Measurements from ENCODE around the gene MUC4.
"Not testable (repeated sequence)": the region's sequence is repeated elsewhere in the genome, so short reads cannot be mapped to it uniquely, and the experiment has no call there.

Gene MUC4

GRCh38 chr3:195735036-195735695 is 76.6 kb downstream of the MUC4 start:
- no peak for DNase-seq

DNA sequence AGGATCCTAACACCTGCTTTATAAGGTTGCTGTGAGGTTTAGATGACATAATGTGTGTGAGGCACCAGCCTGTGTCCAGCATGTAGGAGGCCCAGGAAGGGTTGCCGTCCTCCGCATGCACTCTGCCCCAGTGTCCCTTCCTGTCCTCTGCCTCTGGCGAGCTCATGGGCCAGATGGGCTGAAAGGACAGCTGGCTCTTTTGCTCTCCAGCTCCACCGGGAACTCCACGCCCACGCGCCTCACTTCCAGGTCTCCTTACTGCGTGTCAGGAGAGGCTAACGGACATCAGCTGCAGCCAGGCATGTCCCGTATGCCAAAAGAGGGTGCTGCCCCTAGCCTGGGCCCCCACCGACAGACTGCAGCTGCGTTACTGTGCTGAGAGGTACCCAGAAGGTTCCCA is 78.8 kb downstream of the MUC4 start:
- no peak for DNase-seq

DNA sequence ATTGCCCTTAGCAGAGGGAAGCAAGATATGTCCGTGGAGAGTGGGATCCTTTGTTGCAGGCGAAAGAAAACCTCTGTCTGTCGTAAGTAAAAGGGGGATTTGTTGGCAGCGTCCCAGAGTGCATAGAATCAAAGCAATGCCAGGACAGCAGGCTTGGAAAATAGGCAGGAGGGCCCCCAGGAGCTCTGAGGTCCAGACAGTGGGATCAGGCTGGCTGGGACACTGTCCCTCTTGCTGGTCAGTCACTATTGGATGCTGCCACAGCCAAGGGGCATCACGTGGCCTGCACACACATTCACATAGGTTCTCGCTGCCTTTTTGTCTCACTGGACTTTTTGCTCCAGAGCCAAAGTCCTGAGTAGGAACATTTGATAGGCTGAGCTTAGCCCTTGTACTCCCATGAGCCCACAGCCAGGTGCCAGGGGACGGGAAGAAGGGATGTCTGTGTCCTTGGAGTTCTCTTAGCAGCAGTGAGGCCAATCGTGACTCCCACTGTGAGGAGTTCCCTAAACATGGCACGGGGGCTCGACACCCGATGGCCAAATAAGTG is 80.3 kb downstream of the MUC4 start:
- no peak for DNase-seq

- DNase-seq: no peak
Observed at GRCh38 chr3:195729476-195730251, 82.1 kb downstream of the MUC4 start.

DNA sequence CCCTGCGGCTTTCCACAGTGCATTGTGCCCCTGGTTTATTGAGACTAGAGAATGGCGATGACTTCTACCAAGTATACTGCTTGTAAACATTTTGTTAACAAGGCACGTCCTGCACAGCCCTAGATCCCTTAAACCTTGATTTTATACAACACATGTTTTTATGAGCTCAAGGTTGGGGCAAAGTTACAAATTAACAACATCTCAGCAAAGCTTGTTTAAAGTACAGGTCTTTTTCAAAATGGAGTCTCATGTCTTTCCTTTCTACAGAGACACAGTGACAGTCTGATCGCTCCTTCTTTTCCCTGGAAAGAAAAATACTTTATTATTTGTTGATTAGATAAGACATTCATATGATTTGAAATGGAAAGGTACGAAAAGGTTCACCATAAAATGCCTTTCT is 82.9 kb downstream of the MUC4 start:
- DNase-seq: not testable (repeated sequence)

DNA sequence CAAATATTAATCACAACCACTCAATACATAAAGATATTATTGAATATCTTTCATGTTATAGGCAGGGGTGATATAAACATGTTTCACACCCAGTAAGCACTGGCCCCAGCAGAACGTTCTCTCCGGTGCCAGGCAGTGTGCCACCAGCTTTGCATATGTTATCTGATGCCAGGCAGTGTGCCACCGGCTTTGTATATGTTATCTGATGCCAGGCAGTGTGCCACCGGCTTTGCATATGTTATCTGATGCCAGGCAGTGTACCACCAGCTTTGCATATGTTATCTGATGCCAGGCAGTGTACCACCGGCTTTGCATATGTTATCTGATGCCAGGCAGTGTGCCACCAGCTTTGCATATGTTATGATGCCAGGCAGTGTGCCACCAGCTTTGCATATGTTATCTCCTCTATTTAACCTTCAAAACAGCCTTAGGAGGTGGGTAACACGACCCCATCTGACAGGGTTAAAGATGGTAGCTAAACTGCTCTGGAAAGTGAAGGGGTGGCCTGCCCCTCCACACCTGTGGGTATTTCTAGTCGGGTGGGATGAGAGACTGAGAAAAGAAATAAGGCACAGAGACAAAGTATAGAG is 84.0 kb downstream of the MUC4 start:
- DNase-seq: no peak

- not testable (repeated sequence) for DNase-seq
Observed at GRCh38 chr3:195725916-195726740, 85.6 kb downstream of the MUC4 start.

GRCh38 chr3:195724363-195724762 is 87.4 kb downstream of the MUC4 start:
- DNase-seq: not testable (repeated sequence)

DNA sequence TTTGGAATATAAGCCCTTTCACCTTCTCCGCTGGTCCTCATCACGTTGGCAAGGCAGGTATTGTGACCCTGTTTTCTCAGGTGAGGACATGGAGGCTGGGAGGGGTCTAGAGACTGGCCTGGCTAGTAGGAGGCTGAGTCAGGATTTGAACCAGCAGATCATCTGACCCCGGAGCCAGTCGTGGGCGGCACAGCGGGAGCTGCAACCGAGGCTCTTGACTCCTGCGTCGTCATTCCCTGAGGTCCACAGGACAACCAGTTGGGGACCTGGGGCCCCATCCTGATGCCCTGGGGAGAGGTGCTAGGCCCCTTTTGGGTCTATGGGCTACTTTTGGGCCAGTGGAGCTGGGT is 88.8 kb downstream of the MUC4 start:
- DNase-seq: not testable (repeated sequence)

DNA sequence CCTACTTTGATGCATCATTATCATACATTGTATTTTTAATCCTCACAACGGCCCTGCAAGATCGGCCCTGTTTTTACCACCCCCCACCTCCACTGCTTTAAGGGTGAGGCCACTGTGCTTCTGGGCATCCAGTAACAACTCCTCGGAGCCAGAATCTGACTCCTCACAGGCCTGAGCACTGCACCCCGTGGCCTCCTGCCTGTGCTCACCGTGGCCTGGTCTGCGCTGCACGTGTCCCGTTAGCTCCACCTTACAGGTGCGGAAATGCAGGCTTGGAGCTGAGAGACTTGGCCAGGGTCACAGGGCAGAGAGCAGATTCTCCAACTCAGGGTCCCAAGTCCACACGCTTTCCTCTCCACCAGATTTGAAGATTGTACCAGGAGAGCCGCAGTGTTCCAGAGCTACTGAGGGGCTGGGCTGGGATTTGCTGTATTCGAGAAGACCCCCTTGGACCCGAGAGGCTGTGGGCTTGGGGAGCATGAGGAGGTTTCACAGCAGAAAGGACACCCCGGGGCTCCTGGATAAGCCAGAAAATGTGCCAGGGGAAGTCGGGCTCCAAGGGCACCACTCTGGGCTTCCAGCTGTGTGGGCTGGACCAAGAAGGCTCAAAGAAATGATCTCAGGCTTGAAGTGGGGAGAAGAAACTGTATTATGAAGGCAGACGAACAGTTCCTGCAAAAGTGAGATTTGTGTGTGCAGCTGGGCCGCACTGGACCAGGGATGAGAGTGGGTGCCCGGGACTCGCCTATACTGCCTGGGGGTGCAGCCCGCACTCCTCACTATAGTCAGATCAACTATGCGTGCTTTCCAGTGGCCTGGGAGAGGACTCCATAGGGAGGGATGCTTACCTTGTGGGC is 89.4 kb downstream of the MUC4 start:
- DNase-seq: not testable (repeated sequence)

GRCh38 chr3:195720831-195721506 is 90.8 kb downstream of the MUC4 start, which contains the start of gene MUC20:
MUC20 (plus strand) TSS chr3:195720978; CDS start chr3:195721008, 30 bp downstream.
- DNase-seq: not testable (repeated sequence)

DNA sequence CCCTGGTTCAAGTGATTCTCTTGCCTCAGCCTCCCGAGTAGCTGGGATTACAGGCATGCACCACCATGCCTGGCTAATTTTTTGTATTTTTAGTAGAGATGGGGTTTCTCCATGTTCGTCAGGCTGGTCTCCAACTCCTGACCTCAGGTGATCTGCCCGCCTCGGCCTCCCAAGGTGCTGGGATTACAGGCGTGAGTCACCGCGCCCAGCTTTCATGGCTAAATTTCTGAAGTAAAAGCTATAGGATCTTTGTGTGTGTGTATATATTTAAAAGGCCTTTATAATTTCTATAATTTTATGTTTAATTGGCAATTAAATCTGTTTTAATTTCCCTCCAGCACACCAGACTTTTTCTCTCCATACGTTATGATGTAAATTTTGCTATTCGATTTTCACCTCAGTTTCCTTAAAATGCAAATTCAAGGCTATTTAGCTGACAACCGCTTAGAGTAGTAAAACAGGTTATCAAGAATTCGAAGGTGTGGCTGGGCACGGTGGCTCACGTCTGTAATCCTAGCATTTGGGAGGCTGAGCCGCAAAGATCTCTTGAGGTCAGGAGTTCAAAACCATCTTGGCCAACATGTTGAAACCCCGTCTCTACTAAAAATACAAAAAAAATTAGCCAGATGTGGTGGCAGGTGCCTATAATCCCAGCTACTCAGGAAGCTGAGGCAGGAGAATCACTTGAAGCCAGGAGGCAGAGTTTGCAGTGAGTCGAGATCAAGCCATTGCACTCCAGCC is 92.0 kb downstream of the MUC4 start:
- not testable (repeated sequence) for DNase-seq

- DNase-seq: no peak
Observed at GRCh38 chr3:195718477-195718984, 93.2 kb downstream of the MUC4 start.

GRCh38 chr3:195717852-195718476 is 93.8 kb downstream of the MUC4 start:
- DNase-seq: no peak

DNA sequence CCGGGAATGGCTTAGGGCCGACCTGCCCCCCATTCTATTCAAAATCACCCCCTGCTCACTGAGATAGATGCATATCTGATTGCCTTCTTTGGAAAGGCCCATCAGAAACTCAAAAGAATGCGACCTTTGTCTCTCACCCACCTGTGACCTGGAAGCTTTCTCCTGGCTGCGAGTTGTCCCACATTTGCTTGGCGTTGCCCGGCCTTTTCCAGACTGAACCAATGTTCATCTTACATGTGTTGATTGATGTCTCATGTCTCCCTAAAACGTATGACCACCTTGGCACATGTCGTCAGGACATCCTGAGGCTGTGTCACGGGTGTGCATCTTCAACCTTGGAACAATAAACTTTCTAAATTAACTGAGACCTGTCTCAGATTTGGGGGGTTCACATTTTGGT is 94.3 kb downstream of the MUC4 start:
- DNase-seq: no peak

DNA sequence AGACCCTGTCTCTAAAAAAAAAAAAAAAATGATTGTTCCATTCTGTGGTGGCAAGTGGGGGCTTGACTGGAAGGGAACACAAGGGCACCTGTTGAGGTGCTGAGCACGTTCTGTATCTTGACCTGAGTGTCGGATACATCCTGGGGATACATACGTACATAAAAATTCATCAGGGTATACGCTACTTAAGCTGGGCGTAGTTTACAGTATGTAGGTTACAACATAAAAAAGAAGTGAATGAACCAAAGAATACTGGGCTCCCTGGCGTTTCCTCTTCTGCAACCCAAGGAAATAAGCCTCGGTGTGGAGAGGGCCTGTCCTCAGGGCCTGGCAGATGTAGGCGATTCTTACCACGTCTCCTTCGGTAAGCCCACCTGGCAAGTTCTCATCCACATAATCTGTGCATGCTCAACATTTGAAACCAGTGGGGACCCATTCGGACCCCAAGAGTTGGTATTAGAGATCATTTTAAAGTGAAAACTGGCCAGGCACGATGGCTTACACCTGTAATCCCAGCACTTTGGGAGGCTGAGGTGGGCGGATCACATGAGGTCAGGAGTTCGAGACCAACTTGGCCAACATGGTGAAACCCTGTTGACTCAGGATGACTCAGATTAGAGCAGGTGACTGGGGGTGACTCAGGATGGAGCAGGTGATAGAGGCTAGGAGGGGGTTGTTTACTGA is 96.0 kb downstream of the MUC4 start:
- no peak for DNase-seq

DNA sequence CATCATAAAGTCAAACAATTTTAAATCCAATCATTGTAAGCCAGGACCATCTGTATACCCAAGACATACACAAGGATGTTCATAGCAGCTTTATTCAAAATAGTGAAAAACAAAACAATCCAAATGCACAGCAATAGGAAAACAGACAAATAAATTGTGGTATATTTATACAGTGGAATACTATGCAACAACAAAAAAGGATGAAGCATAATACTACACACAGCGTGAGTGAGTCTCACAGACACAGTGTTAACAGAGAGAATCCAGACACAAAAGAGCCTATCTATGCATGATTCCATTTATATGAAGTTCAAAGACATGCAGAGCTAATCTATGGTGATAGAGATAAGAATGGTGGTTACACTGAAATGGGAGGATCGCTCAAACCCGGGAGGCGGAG is 96.6 kb downstream of the MUC4 start:
- no peak for DNase-seq

- no peak for DNase-seq
Observed at GRCh38 chr3:195714380-195715011, 97.2 kb downstream of the MUC4 start.

- not testable (repeated sequence) for DNase-seq
Observed at GRCh38 chr3:195713150-195713549, 98.6 kb downstream of the MUC4 start.
